Neural progenitor cell (in vitro differentiated cells): ENCODE measurements around the gene BATF2.

ENCODE experiments used
- EZH2phosphoT487 ChIP-seq: fragments of 200-600 bp; sonication (generic); IDR thresholded peaks from 2 replicates; pipeline ENCODE4 v1.6.1; 2017; ENCODE audit warnings: antibody characterized with exemption
- TF ChIP-seq, protein P1 (sequence below): fragments of 200-600 bp; sonication (generic); IDR thresholded peaks from 2 replicates; pipeline ENCODE4 v1.5.1; 2017; ENCODE audit warnings: antibody characterized with exemption, mild to moderate bottlenecking

DNA sequence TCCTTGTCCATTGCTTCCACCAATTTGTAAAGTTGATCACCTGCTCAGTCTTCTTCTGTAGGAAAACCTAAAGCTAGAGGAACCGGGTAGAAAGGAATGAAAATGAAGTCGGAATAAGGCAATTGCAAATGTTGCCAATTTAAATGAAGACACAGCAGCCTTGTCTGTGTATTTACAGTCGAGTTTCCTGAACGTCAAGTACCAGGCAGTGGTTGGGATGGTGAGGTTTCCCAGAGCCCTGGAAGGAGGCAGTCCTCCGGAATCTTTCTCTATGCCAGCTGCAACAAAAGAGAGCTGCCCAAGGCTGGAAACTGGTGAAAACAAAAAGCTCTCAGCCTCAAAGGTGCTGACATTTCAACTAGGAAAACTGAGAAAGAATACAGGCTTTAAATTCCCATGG lies 42.6 kb downstream of the BATF2 start:
- TF ChIP-seq, protein P1, sequence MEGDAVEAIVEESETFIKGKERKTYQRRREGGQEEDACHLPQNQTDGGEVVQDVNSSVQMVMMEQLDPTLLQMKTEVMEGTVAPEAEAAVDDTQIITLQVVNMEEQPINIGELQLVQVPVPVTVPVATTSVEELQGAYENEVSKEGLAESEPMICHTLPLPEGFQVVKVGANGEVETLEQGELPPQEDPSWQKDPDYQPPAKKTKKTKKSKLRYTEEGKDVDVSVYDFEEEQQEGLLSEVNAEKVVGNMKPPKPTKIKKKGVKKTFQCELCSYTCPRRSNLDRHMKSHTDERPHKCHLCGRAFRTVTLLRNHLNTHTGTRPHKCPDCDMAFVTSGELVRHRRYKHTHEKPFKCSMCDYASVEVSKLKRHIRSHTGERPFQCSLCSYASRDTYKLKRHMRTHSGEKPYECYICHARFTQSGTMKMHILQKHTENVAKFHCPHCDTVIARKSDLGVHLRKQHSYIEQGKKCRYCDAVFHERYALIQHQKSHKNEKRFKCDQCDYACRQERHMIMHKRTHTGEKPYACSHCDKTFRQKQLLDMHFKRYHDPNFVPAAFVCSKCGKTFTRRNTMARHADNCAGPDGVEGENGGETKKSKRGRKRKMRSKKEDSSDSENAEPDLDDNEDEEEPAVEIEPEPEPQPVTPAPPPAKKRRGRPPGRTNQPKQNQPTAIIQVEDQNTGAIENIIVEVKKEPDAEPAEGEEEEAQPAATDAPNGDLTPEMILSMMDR = no peak
- TF ChIP-seq EZH2phosphoT487 = no peak
